ENCODE data around the gene SORBS1.

Gene SORBS1

GRCh38 chr10:95394161-95394880, 166.8 kb downstream of the SORBS1 start:
- DNase-seq (ENCODE audit: extremely low read depth in 1 of 2, low read depth in 1 of 2), result no peak

- DNase-seq (ENCODE audit: extremely low read depth in 1 of 2, low read depth in 1 of 2), result no peak
These were observed 168.4 kb downstream of the SORBS1 start for GRCh38 chr10:95392681-95393164.

- no peak for DNase-seq (ENCODE audit: extremely low read depth in 1 of 2, low read depth in 1 of 2)
These were observed 169.0 kb downstream of the SORBS1 start for GRCh38 chr10:95392217-95392584.

- no peak for DNase-seq (ENCODE audit: extremely low read depth in 1 of 2, low read depth in 1 of 2)
These were observed 169.5 kb downstream of the SORBS1 start for GRCh38 chr10:95391581-95392216.

- no peak for DNase-seq (ENCODE audit: extremely low read depth in 1 of 2, low read depth in 1 of 2)
These were observed 170.0 kb downstream of the SORBS1 start for GRCh38 chr10:95391164-95391563.

- no peak for DNase-seq (ENCODE audit: extremely low read depth in 1 of 2, low read depth in 1 of 2)
These were observed 171.2 kb downstream of the SORBS1 start for GRCh38 chr10:95389982-95390381.

GRCh38 chr10:95389176-95389575, 172.0 kb downstream of the SORBS1 start:
- no peak for DNase-seq (ENCODE audit: extremely low read depth in 1 of 2, low read depth in 1 of 2)

GRCh38 chr10:95388539-95388938, 172.6 kb downstream of the SORBS1 start:
- no peak for DNase-seq (ENCODE audit: extremely low read depth in 1 of 2, low read depth in 1 of 2)

- DNase-seq (ENCODE audit: extremely low read depth in 1 of 2, low read depth in 1 of 2), result no peak
These were observed 173.1 kb downstream of the SORBS1 start for GRCh38 chr10:95388109-95388471.

GRCh38 chr10:95384011-95384704, 177.0 kb downstream of the SORBS1 start:
- no peak for DNase-seq (ENCODE audit: extremely low read depth in 1 of 2, low read depth in 1 of 2)

GRCh38 chr10:95382596-95382995, 178.6 kb downstream of the SORBS1 start:
- DNase-seq (ENCODE audit: extremely low read depth in 1 of 2, low read depth in 1 of 2), result no peak

- DNase-seq (ENCODE audit: extremely low read depth in 1 of 2, low read depth in 1 of 2), result no peak
These were observed 179.0 kb downstream of the SORBS1 start for GRCh38 chr10:95382174-95382573.

- DNase-seq (ENCODE audit: extremely low read depth in 1 of 2, low read depth in 1 of 2), result no peak
These were observed 183.2 kb downstream of the SORBS1 start for GRCh38 chr10:95377950-95378349.

GRCh38 chr10:95375418-95375817, 185.8 kb downstream of the SORBS1 start:
- DNase-seq (ENCODE audit: extremely low read depth in 1 of 2, low read depth in 1 of 2), result no peak

GRCh38 chr10:95374597-95375209, 186.5 kb downstream of the SORBS1 start:
- no peak for DNase-seq (ENCODE audit: extremely low read depth in 1 of 2, low read depth in 1 of 2)

- DNase-seq (ENCODE audit: extremely low read depth in 1 of 2, low read depth in 1 of 2), result no peak
These were observed 187.5 kb downstream of the SORBS1 start for GRCh38 chr10:95373660-95374059.

GRCh38 chr10:95364342-95364741, 196.8 kb downstream of the SORBS1 start:
- no peak for DNase-seq (ENCODE audit: extremely low read depth in 1 of 2, low read depth in 1 of 2)

GRCh38 chr10:95363303-95363912, 197.8 kb downstream of the SORBS1 start:
- no peak for DNase-seq (ENCODE audit: extremely low read depth in 1 of 2, low read depth in 1 of 2)

GRCh38 chr10:95360122-95360714, 201.0 kb downstream of the SORBS1 start:
- DNase-seq (ENCODE audit: extremely low read depth in 1 of 2, low read depth in 1 of 2), result no peak

GRCh38 chr10:95359466-95359865, 201.7 kb downstream of the SORBS1 start:
- DNase-seq (ENCODE audit: extremely low read depth in 1 of 2, low read depth in 1 of 2), result no peak

Data from activated CD8-positive, alpha-beta memory T cell treated with anti-CD3 and anti-CD28 coated beads for 1 hour (primary cell).